SK-N-SH treated with all-trans-retinoic acid at 6 μM for 48 hours (cell line): ENCODE data around the gene CPSF4.

Experiments used
- ATAC-seq: fragments of 200-7000 bp; cut with Tn5 transposase; 3 replicates; pipeline ENCODE4 v1.9.1; 2020; ENCODE audit warnings: mild to moderate bottlenecking, moderate library complexity
- ARNTL ChIP-seq: fragments of 450-650 bp; formaldehyde crosslinking; IDR thresholded peaks from 2 replicates; pipeline ENCODE4 v1.5.0; 2020; ENCODE audit warnings: low read depth, mild to moderate bottlenecking, moderate library complexity, borderline replicate concordance
- BACH2 ChIP-seq: fragments of 250-450 bp; sonication (Bioruptor Pico); IDR thresholded peaks from 2 replicates; pipeline ENCODE4 v1.9.0; 2021; ENCODE audit warnings: mild to moderate bottlenecking, borderline replicate concordance
- CREB5 ChIP-seq: fragments of 250-450 bp; sonication (Bioruptor Pico); IDR thresholded peaks from 2 replicates; pipeline ENCODE4 v1.5.1; 2020; ENCODE audit warnings: low read depth, mild to moderate bottlenecking, moderate library complexity
- CSDC2 ChIP-seq: fragments of 250-450 bp; sonication (Bioruptor Pico); IDR thresholded peaks from 2 replicates; pipeline ENCODE4 v1.5.0; 2020; ENCODE audit warnings: mild to moderate bottlenecking, moderate library complexity
- ESRRG ChIP-seq: fragments of 250-450 bp; sonication (Bioruptor Pico); IDR thresholded peaks from 2 replicates; pipeline ENCODE4 v1.6.1; 2021; ENCODE audit warnings: mild to moderate bottlenecking
- ISL1 ChIP-seq: fragments of 250-450 bp; sonication (Bioruptor Pico); IDR thresholded peaks from 2 replicates; pipeline ENCODE4 v2.1.2; 2022; ENCODE audit warnings: mild to moderate bottlenecking, moderate library complexity
- OSR1 ChIP-seq: fragments of 250-450 bp; sonication (Bioruptor Pico); IDR thresholded peaks from 2 replicates; pipeline ENCODE4 v1.8.0; 2022; ENCODE audit warnings: moderate library complexity, mild to moderate bottlenecking, inconsistent platforms
- POU6F1 ChIP-seq: fragments of 250-450 bp; sonication (Bioruptor Pico); IDR thresholded peaks from 2 replicates; pipeline ENCODE4 v1.8.0; 2021; ENCODE audit warnings: low read depth, mild to moderate bottlenecking, moderate library complexity, borderline replicate concordance
- PPARA ChIP-seq: fragments of 250-450 bp; sonication (Bioruptor Pico); IDR thresholded peaks from 2 replicates; pipeline ENCODE4 v1.5.0; 2020; ENCODE audit warnings: mild to moderate bottlenecking, borderline replicate concordance
- TCF4 ChIP-seq: fragments of 250-450 bp; sonication (Bioruptor Pico); IDR thresholded peaks from 2 replicates; pipeline ENCODE4 v1.8.0; 2021; ENCODE audit warnings: mild to moderate bottlenecking, moderate library complexity, borderline replicate concordance
- TOX ChIP-seq: fragments of 250-450 bp; sonication (Bioruptor Pico); IDR thresholded peaks from 2 replicates; pipeline ENCODE4 v1.8.0; 2021; ENCODE audit warnings: mild to moderate bottlenecking, moderate library complexity, borderline replicate concordance
- TSHZ2 ChIP-seq: fragments of 250-450 bp; sonication (Bioruptor Pico); IDR thresholded peaks from 2 replicates; pipeline ENCODE4 v1.5.0; 2020; ENCODE audit warnings: mild to moderate bottlenecking, moderate library complexity
- ZC3H10 ChIP-seq: fragments of 250-450 bp; sonication (Bioruptor Pico); IDR thresholded peaks from 2 replicates; pipeline ENCODE4 v1.5.1; 2021; ENCODE audit warnings: mild to moderate bottlenecking, moderate library complexity
- ZFP3 ChIP-seq: fragments of 250-450 bp; sonication (Bioruptor Pico); IDR thresholded peaks from 2 replicates; pipeline ENCODE4 v1.5.0; 2020; ENCODE audit warnings: mild to moderate bottlenecking, moderate library complexity
- ZNF565 ChIP-seq: fragments of 450-650 bp; formaldehyde crosslinking; conservative IDR thresholded peaks from 2 replicates; pipeline ENCODE4 v1.5.0; 2020; ENCODE audit warnings: low read depth, mild to moderate bottlenecking, moderate library complexity
- ZNF70 ChIP-seq: fragments of 450-650 bp; formaldehyde crosslinking; IDR thresholded peaks from 2 replicates; pipeline ENCODE4 v1.5.0; 2020; ENCODE audit warnings: mild to moderate bottlenecking, moderate library complexity
- ZNF8 ChIP-seq: fragments of 450-650 bp; formaldehyde crosslinking; IDR thresholded peaks from 2 replicates; pipeline ENCODE4 v1.5.0; 2020; ENCODE audit warnings: mild to moderate bottlenecking, moderate library complexity
- TF ChIP-seq, protein P1 (sequence below): fragments of 250-450 bp; sonication (Bioruptor Pico); IDR thresholded peaks from 2 replicates; pipeline ENCODE4 v1.8.0; 2020; ENCODE audit warnings: mild to moderate bottlenecking, moderate library complexity, borderline replicate concordance

CPSF4 gene

DNA sequence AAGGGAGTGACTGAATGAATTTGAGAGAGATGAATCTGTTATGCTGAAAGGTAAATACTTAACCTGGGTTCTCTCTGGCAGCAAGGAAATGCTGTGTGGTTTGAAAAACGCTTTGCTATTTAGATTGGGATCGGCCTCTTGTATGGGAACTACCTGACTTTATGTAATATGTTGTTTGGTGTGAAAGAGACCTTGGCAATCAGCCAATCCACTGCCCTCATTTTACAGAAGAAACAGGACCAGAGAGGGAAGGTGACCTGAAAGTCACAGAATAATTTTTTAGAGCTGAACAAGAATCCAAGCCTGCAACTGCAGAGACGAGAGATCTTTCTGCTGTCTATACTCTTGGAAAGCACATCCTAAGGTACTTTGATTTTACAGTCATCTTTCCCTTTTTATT lies 28.9 kb upstream of the CPSF4 start (continued):
- TF ChIP-seq TSHZ2 (no peak), BACH2 (CRISPR knock-in tag) (no peak), POU6F1 (CRISPR knock-in tag) (no peak), ISL1 (CRISPR knock-in tag) (no peak), ZNF8 (CRISPR knock-in tag) (no peak), TCF4 (no peak), ARNTL (CRISPR knock-in tag) (no peak), PPARA (CRISPR knock-in tag) (no peak)

DNA sequence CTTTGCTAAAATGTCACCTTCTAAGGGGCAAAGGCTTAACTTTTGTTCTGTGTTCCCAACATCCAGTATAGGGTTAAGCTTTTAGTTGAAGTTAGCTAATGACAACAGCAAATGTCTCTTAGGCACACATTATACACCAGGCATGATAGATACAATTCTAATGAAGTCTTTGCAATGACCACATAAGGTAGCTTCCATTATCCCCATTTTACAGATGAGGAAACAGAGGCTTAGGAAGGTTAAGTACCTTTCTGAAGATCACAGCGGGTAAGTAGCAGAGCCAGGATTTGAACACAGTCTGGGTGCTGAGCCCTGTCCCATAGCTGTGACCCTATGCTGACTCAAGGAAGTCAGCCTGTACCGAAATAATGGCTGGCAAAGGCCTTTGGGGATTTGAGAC lies 28.1 kb upstream of the CPSF4 start:
- no peak for ATAC-seq

DNA sequence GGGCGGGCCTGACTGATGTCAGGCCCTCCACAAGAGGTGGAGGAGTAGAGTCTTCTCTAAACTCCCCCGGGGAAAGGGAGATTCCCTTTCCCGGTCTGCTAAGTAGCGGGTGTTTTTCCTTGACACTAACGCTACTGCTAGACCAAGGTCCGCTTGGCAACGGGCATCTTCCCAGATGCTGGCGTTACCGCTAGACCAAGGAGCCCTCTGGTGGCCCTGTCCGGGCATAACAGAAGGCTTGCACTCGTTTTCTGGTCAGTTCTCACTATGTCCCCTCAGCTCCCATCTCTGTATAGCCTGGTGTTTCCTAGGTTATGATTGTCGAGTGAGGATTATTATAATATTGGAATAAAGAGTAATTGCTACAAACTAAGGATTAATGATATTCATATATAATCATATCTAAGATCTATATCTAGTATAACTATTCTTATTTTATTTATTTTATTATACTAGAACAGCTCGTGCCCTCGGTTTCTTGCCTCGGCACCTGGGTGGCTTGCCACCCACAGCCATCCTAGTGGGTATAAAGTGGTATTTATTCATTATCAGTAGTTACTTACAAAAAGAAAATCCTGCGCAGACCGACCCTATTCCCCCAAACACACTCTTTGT lies 23.1 kb upstream of the CPSF4 start:
- ATAC-seq: 0 out of 3 replicates have a peak, but pooled peaks have one; percentile 8

More for the DNA sequence above, 28.1 kb upstream of the CPSF4 start:
- TF ChIP-seq ESRRG (CRISPR knock-in tag) (no peak), ISL1 (CRISPR knock-in tag) (no peak), CREB5 (no peak), ZNF565 (CRISPR knock-in tag) (no peak), OSR1 (no peak), ZFP3 (CRISPR knock-in tag) (no peak), CSDC2 (CRISPR knock-in tag) (no peak)

GRCh38 chr7:99418260-99418659 lies 20.5 kb upstream of the CPSF4 start:
- TF ChIP-seq CSDC2 (CRISPR knock-in tag): no peak
- no peak for TF ChIP-seq BACH2 (CRISPR knock-in tag)
- TF ChIP-seq, protein P1, sequence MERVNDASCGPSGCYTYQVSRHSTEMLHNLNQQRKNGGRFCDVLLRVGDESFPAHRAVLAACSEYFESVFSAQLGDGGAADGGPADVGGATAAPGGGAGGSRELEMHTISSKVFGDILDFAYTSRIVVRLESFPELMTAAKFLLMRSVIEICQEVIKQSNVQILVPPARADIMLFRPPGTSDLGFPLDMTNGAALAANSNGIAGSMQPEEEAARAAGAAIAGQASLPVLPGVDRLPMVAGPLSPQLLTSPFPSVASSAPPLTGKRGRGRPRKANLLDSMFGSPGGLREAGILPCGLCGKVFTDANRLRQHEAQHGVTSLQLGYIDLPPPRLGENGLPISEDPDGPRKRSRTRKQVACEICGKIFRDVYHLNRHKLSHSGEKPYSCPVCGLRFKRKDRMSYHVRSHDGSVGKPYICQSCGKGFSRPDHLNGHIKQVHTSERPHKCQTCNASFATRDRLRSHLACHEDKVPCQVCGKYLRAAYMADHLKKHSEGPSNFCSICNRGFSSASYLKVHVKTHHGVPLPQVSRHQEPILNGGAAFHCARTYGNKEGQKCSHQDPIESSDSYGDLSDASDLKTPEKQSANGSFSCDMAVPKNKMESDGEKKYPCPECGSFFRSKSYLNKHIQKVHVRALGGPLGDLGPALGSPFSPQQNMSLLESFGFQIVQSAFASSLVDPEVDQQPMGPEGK: no peak
- TF ChIP-seq ZNF70: no peak
- no peak for TF ChIP-seq OSR1
- no peak for TF ChIP-seq POU6F1 (CRISPR knock-in tag)
- no peak for TF ChIP-seq ZNF565 (CRISPR knock-in tag)
- no peak for TF ChIP-seq TCF4
- TF ChIP-seq ZC3H10 (CRISPR knock-in tag): no peak
- no peak for TF ChIP-seq ISL1 (CRISPR knock-in tag)
- TF ChIP-seq PPARA (CRISPR knock-in tag): no peak
- TF ChIP-seq TOX (CRISPR knock-in tag): no peak
- ATAC-seq: no peak
